HG02623 (cell line): ENCODE data around the gene KCMF1.
"Not testable (repeated sequence)": the region's sequence is repeated elsewhere in the genome, so short reads cannot be mapped to it uniquely, and the experiment has no call there.

Source experiments
- ATAC-seq: cut with Tn5 transposase; IDR thresholded peaks from one replicate; pipeline ENCODE4 v1.9.1; 2021; ENCODE audit warnings: moderate library complexity; ENCODE audit not compliant: unreplicated experiment

KCMF1 gene

GRCh38 chr2:84970868-84971509, at the start of gene KCMF1:
KCMF1 (plus strand) TSS chr2:84971161; CDS start chr2:84971452, 291 bp downstream.
- ATAC-seq, result peak; percentile 42

DNA sequence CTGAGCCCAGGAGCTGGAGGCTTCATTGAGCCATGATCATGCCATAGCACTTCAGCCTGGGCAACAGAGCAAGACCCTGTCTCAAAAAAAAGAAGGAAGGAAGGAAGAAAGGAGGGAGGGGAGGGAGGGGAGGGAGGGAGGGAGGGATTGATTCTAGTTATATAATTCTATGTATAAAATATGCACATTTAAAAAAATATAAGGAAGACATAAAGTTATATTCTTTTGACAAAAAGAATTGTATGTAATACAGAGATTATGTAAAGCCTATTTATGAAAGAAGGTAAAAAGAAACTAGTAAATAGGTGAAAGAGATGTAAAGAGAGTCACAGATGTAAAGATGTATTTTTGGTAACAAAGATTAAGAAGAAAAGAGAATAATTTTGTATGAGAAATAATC, 48.0 kb upstream of the KCMF1 start:
- ATAC-seq, result no peak

DNA sequence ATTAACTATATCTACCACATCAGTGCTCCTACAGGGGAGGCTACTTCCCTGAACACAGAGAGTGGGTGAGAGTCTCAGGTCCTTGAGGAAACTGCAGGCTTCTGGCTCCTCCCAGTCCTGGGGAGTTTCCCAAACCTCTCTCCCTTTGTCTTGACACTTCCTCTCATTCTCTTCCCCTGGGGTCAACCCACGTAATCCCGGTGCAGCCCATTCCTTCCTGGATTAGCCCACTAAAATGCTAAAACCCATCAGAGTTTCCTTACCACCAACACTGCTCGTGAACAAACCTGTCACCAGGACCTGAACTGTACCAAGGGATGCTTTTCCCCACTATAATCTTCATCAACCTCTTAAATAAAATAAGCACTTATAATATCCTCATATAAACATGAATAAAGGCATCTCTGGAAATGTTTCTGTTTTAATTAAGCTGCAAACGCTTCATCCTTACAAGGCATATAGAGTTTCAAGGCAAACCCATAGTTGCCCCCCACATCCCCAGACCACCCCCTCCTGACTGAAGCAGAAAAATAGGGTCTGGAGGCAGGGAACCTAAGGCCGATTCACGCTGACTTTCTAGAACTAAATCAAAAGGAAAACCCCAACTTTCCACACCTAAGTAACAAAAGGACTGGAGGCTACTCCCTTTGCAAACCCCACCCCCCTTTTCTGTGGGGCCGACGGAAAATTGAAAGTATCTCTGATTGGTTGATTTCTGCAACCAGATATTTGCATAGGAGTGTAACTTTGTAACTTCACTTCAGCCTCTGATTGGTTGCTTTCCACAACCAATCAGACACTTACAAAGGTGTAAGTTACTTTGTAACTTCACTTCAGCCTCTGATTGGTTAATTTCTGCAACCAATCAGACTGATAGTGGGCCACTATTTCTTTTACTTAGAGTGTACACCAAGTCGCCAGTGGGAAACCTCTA, 46.5 kb upstream of the KCMF1 start:
- peak; percentile 22 for ATAC-seq

- ATAC-seq, result no peak
These were observed 45.6 kb upstream of the KCMF1 start for GRCh38 chr2:84925336-84925723.

DNA sequence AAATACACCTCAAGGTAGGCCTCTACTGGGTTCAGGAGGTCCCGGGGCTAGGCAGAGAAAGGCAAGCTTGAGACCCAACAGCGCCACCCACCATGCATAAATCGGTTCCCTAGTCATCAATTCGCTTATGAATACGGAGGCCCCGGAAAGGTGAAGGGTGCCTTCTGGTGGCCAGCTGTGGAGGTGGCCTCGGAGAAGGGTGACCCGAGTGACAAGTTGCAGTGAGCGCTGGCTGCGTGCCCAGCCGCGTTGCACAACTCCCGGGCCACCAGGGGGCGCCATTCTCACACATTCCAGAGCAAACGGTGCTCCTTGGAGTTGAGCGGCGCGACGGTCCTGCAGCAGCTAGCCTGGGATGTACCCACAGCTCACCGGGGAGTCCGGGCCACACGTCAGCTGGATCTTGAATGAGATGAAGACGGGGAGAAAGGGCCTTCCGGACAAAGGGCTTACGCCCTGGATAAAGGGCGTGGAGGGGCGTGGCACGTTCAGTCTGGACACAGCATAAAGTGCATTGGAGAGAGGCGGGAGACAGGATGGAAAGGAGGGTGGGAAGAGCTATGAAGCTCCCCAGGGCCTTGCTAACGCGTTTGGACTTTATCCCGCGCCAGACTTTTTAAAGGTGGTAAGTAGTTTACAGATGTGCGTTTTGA, 45.1 kb upstream of the KCMF1 start:
- peak; percentile 80 for ATAC-seq

- ATAC-seq, result no peak
These were observed 43.7 kb upstream of the KCMF1 start for GRCh38 chr2:84927275-84927627.

DNA sequence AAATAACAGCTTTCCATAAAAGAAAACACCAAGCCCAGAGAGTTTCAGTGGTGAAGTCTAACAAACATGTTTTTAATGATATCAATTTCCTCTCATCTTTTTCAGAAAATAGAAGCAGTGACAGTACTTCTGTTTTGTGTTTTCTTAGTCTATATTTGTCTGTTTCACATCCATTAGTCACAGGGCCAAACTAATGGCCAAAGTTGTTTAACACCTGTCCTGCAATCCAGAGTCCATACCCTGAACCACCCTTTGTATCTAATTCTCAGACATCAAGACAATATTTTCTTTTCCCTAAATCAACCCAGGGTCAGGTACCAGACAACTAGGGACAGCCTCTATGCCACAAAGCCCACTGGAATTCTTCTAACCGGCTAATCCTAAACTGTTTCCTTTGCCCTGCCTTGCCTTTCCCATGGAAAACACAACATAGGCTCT, 39.6 kb upstream of the KCMF1 start:
- peak; percentile 49 for ATAC-seq

DNA sequence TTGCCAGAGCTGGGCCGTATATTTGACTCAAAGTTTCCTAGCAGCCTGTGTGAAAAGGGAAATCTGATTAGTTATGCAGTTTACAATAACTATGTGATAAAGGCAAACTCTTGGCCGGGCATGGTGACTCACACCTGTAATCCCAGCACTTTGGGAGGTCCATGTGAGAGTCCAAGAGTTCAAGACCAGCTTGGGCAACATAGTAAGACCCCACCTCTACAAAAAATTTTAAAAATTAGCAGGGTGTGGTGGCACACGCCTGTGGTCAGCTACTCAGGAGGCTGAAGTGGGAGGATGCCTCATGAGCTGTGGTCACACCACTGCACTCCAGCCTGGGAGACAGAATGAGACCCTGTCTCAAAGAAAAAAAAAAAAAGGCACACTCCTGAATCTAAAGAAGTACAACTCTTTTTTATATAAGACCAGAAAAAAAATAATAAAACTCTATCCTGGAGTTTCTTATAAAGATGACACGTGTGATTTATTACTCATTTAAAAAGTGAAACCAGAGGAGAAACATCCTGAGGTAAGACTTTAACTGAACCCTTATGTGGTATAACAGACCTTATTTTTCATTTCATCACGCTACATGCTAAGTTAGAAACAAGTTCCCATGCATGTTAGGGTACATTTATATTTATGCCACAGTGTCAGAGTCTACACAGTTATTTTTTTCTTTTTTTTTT, 32.6 kb upstream of the KCMF1 start:
- ATAC-seq, result peak; percentile 26

DNA sequence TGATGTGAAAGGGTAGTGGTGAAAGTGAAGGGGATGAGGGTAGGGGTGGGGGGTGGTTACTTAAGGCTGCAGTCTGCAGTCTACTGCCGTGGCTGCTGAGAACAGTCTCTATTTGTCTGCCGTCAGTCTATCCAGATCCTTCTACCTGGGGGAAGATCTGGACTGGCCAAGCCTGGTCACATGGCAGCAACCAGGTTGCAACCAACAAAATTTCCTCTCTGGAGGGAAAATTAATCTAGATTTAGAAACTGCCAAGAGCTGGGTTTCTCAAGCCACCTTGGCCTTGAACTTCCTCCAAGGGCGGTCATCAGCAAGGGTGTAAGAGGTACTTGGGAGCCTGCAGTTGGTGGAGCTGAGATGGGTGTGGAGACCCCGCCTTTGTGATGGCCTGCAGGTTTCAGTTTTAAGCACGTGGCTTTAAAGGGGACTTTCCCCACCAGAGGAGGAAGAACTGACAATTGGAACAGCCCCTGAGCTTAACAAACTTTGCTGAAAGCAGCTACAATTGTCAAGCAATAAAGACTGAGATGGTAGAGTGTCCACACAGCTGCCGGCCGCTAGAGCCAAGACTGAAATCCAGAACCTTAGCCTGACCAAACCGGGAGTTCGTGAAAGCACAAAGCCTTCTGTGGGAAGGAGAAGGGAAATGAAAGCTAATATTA, 31.4 kb upstream of the KCMF1 start:
- ATAC-seq, result peak; percentile 78

DNA sequence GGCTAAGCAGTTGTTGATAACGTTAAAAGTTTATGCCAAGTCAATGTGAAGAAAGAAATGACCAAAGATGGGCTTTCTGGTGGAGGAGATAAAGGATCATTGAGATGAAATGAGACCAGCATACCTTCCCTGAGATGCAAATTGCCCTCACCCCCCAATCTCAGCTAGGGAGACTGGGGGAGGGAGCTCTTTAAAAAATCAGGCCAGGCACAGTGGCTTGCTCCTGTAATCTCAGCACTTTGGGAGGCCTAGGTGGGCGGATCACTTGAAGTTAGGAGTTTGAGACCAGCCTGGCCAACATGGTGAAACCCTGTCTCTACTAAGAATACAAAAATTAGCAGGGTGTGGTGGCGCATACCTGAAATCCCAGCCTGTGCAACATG, 30.9 kb upstream of the KCMF1 start:
- ATAC-seq, result peak; percentile 1

DNA sequence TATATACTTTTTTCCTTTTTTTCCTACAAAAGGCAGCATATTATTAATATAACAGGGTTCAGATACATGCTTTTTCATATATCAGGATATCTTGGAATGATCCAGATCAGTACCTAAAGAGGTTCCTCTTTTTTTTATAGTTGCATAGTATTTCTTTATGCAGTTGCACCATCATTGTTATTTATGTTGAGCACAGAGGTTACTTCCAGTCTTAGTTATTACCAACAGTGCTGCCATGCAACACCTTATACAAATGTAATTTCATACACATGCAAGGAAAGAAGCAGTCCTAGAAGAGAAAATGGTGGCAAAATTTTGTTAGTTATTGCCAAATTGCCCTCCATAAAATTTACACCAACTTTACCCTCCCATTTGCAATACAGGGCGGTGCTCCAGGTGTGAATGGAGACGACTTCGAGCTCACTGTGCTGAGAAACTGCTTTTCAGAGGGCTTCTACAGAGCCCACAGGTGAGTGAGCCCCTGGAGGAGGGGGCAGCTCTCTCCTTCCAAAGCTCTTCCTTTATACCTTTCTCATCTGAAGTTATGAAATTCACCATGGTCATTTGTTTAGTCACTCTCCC, 30.0 kb upstream of the KCMF1 start:
- ATAC-seq, result no peak

- no peak for ATAC-seq
These were observed 28.8 kb upstream of the KCMF1 start for GRCh38 chr2:84942166-84942565.

DNA sequence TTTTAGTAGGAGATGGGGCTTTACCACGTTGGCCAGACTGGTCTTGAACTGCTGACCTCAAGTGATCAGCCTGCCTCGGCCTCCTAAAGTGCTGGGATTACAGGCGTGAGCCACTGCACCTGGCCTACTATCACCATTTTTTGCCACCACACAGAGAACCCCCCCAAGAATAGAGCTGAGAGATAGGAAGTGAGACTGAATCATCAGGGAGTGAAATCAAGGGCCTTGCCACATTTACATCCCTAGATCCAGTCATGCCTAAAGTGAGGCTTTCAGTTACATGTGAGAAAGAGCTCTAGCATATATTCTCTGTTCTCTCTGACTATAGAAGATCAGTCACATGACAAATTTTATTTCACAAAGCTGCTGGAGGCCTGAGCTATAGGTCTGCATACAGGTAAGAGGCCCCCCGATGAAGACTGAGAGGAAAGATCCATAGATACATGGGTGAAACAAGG, 28.0 kb upstream of the KCMF1 start:
- peak; percentile 30 for ATAC-seq

DNA sequence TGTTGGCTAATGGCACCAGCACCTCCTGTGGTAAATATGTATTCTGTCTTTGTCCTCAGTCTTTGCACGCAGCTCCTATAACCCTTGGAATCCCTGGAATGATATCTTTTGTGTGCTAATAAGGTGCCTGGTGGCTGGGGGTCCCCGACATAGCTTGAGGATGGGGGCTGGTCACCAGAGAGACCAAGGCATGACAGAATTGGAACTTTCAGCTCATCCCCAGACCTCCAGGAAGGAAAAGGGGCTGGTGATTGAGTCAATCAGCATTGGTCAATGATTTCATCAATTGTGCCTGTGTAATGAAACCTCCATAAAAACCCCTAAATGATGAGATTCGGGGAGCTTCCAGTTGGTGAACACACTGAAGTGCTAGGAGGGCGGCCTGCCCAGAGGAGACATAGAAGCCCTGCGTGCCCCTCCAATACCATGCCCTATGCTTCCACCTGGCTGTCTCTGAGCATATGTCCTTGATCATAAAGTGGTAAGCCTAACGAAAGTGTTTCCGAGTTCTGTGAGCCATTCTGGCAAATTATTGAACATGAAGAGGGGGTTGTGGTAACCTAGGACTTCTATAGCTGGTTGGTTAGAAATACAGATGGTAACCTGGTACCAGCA, 26.6 kb upstream of the KCMF1 start:
- no peak for ATAC-seq

DNA sequence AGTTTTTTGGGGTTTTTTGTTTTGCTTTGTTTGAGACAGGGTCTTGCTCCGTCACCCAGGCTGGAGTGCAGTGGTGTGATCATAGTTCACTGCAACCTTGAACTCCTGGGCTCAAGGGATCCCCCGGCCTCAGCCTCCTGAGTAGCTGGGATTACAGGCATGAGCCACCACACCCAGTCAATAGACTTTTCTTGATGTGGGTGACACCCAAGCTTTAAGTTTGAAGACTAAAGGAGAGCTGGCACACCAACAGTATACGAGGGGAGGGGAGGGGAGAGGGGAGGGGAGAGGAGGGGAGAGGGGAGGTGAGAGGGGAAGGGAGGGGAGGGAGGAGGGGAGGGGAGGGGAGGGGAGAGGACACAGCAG, 25.1 kb upstream of the KCMF1 start:
- not testable (repeated sequence) for ATAC-seq

GRCh38 chr2:84946204-84947009, 24.6 kb upstream of the KCMF1 start:
- ATAC-seq, result peak; percentile 64

DNA sequence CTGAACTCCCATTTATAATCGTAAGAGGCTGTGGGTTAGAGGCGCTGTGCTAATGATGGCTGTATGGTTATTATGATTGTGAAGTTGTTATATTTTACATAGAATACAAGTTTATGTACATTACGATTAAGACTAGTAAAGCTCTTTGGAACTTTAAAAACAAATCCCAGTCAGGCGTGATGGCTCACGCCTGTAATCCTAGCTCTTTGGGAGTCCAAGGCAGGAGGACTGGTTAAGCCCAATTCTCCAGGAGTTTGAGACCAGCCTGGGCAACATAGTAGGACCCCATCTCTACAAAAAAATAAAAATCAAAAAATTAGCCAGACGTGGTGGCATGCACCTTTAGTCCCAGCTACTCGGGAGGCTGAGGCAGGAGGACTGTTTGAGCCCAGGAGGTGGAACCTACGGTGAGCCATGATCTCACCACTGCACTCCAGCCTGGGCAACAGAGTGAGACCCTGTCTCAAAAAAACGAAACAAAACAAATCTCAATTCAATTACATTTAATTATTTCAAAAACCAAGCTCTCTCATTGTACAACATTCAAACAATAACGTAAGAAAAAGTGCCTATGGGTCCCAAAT, 23.9 kb upstream of the KCMF1 start:
- ATAC-seq, result no peak

DNA sequence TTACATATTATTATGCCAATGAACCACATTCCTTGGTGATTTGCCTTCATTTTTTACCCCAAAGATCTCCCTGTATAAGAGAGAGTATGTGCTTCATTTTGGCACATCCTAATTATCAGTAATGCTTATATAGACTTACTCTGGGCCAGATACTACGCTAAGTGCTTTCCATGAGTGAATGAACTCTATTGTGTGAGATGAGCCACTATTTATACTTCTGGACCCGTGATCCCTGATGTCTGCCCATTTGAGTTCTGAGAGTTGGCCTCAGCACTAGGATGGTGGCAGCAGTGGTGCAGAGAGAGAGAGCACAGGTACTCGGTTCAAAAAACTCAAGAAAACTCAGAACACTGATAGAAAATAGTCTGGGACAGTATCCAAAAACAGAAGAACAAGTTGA, 17.4 kb upstream of the KCMF1 start:
- no peak for ATAC-seq

GRCh38 chr2:84954329-84954728, 16.6 kb upstream of the KCMF1 start:
- no peak for ATAC-seq
